Upper lobe of left lung (tissue), 6 donors: ENCODE results near the gene MTMR2. TPM values are rescaled to one million over a fixed set of nuclear protein-coding genes. Genes with fewer than 3 reads are reported as not detected.
"Not testable (repeated sequence)": the region's sequence is repeated elsewhere in the genome, so short reads cannot be mapped to it uniquely, and the experiment has no call there.

Experiments
- ATAC-seq, 2 donors: fragments of 200-7000 bp; cut with Tn5 transposase; one replicate each; pipeline ENCODE4 v1.9.1; 2022; ENCODE audit warnings: mild to moderate bottlenecking in 2 of 2, moderate library complexity in 2 of 2; ENCODE audit not compliant: low FRiP score in 2 of 2
- DNase-seq, 2 donors: peaks; one replicate each; pipeline ENCODE4 v3.0.0-alpha.2; 2019 to 2020
- H3K27ac ChIP-seq, 4 donors: fragments of 200-600 bp; sonication (generic); one replicate each; pipeline ENCODE4 v1.5.1; 2016 to 2019
- H3K27me3 ChIP-seq, 4 donors: fragments of 200-600 bp; sonication (generic); one replicate each; pipeline ENCODE4 v1.5.1; 2017 to 2019
- H3K36me3 ChIP-seq, 4 donors: fragments of 200-600 bp; sonication (generic); one replicate each; pipeline ENCODE4 v1.5.1; 2016 to 2019
- H3K4me1 ChIP-seq, 4 donors: fragments of 200-600 bp; sonication (generic); one replicate each; pipeline ENCODE4 v1.5.1; 2018 to 2019
- H3K4me3 ChIP-seq, 4 donors: fragments of 200-600 bp; sonication (generic); one replicate each; pipeline ENCODE4 v1.5.1; 2017 to 2019; ENCODE audit warnings: mild to moderate bottlenecking in 2 of 4, moderate library complexity in 1 of 4
- H3K9me3 ChIP-seq, 4 donors: fragments of 200-600 bp; sonication (generic); one replicate each; pipeline ENCODE4 v1.5.1; 2018 to 2019
- EP300 ChIP-seq, 4 donors: sonication (generic); formaldehyde crosslinking; IDR thresholded peaks; one replicate each; pipeline ENCODE4 v1.5.1; 2017; ENCODE audit warnings: antibody characterized with exemption in 4 of 4, control low read depth in 2 of 4
- POLR2A ChIP-seq, 4 donors: fragments of 450-650 bp; IDR thresholded peaks; one replicate each; pipeline ENCODE4 v1.5.1; 2016 to 2017; ENCODE audit warnings: antibody characterized with exemption in 4 of 4, mild to moderate bottlenecking in 2 of 4
- POLR2AphosphoS5 ChIP-seq, 2 donors: sonication (generic); formaldehyde crosslinking; IDR thresholded peaks; one replicate each; pipeline ENCODE4 v1.5.1; 2017; ENCODE audit warnings: antibody characterized with exemption in 2 of 2
- WGBS, 2 donors: methylation state at CpG; one replicate each; pipeline ENCODE4 v1.1.5; 2017 to 2018; 5-methylcytosine and 5-hydroxymethylcytosine counted together
- total RNA-seq, 6 donors: library from RNA; depleted of rRNA in 4 of 6; stranded (reverse); fragments of >200 nt in 4 of 6; gene quantifications; one replicate each; pipeline versions ENCODE4 v1.1.0 to v1.2.1, GENCODE V29; 2016 to 2021
- TF ChIP-seq, protein P1 (sequence below), 6 experiments: fragments of 450-650 bp in 4 of 6; fragments of 200-600 bp in 2 of 6; sonication (generic) in 2 of 6; IDR thresholded peaks; one replicate each; pipeline ENCODE4 v1.5.1; 2016 to 2019; ENCODE audit warnings: antibody characterized with exemption in 6 of 6
- donor health status: DM: no; HTN: no; CAD: no; lungs with moderate emphysema.
- donor health status: DM: no; HTN: yes; CAD: no; lungs with severe emphysema.

Gene MTMR2
- total RNA-seq, 6 donors from 2014 or later, result 6.3 to 32.5 (median 25.0) TPM

- ATAC-seq (no peak), DNase-seq (no peak)
- H3K4me1 ChIP-seq, result no peaks in the 10 kb centered on the region
- peaks cover 0 to 34% (median 6%) of the 10 kb centered on the region in 4 donors for H3K36me3 ChIP-seq
- H3K9me3 ChIP-seq, result no peaks in the 10 kb centered on the region
- no peak for TF ChIP-seq EP300 (IDR thresholded peaks at IDR 0.05)
- TF ChIP-seq, protein P1, sequence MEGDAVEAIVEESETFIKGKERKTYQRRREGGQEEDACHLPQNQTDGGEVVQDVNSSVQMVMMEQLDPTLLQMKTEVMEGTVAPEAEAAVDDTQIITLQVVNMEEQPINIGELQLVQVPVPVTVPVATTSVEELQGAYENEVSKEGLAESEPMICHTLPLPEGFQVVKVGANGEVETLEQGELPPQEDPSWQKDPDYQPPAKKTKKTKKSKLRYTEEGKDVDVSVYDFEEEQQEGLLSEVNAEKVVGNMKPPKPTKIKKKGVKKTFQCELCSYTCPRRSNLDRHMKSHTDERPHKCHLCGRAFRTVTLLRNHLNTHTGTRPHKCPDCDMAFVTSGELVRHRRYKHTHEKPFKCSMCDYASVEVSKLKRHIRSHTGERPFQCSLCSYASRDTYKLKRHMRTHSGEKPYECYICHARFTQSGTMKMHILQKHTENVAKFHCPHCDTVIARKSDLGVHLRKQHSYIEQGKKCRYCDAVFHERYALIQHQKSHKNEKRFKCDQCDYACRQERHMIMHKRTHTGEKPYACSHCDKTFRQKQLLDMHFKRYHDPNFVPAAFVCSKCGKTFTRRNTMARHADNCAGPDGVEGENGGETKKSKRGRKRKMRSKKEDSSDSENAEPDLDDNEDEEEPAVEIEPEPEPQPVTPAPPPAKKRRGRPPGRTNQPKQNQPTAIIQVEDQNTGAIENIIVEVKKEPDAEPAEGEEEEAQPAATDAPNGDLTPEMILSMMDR (IDR thresholded peaks at IDR 0.05), result no peak
- no peak for TF ChIP-seq POLR2A (IDR thresholded peaks at IDR 0.05)
- TF ChIP-seq POLR2AphosphoS5 (IDR thresholded peaks at IDR 0.05), result no peak
- no peak overlapping the region for H3K4me3 ChIP-seq
- 90 to 100% methylated on average over 2 of the region's 2 CpGs for WGBS, 2 donors
- no peak overlapping the region for H3K27ac ChIP-seq
- H3K27me3 ChIP-seq, result no peaks in the 10 kb centered on the region
Observed at GRCh38 chr11:95816037-95816436, 107.9 kb downstream of the MTMR2 start.

GRCh38 chr11:95811052-95811451 lies 112.9 kb downstream of the MTMR2 start:
- ATAC-seq, H3K9me3 ChIP-seq, H3K4me3 ChIP-seq, DNase-seq, H3K27ac ChIP-seq, H3K4me1 ChIP-seq, H3K27me3 ChIP-seq: not testable (repeated sequence)
- WGBS, 2 donors, result 97% methylated on average over 4 of the region's 4 CpGs
- peaks cover 0 to 14% (median 5%) of the 10 kb centered on the region in 4 donors for H3K36me3 ChIP-seq

DNA sequence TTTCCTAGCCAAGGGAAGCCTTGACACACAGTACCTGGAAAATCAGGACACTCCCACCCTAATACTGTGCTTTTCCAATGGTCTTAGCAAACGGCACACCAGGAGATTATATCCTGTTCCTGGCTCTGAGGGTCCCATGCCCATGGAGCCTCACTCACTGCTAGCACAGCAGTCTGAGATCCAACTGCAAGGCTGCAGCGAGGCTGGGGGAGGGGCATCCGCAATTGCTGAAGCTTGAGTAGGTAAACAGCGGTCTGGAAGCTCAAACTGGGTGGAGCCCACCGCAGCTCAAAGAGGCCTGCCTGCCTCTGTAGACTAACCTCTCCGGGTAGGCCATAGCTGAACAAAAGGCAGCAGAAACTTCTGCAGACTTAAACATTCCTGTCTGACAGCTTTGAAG lies 117.4 kb downstream of the MTMR2 start:
- not testable (repeated sequence) for H3K27ac ChIP-seq, ATAC-seq, H3K9me3 ChIP-seq, H3K4me1 ChIP-seq, DNase-seq, H3K4me3 ChIP-seq, H3K27me3 ChIP-seq
- WGBS, 2 donors, result 83 to 86% methylated on average over 1 to 6 of the region's 6 CpGs
- H3K36me3 ChIP-seq, result peaks cover 0 to 14% (median 5%) of the 10 kb centered on the region in 4 donors

DNA sequence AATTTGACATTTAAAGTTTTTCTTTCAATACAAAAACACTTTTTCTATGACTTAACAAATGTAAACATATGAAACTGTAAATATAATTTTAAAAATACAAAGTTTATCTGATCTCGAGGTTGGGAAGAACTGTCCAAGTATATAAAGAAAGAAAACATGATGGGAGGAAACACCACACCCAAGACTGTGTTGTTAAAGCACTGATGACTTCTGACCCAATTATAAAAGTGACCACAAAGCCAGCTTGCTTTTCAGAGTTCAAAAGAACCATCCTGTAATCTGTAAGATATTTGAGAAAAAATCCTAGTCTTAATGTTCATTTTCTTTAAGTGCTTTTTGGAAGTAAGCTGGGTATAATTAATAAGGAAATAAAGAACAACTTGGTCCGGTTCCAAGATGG lies 118.0 kb downstream of the MTMR2 start:
- ATAC-seq, result no peak
- 71 to 72% methylated on average over 2 of the region's 2 CpGs for WGBS, 2 donors
- TF ChIP-seq EP300 (IDR thresholded peaks at IDR 0.05) (no peak), POLR2A (IDR thresholded peaks at IDR 0.05) (no peak), POLR2AphosphoS5 (IDR thresholded peaks at IDR 0.05) (no peak)
- TF ChIP-seq, protein P1 (IDR thresholded peaks at IDR 0.05), result no peak
- DNase-seq, result no peak
- Histone ChIP-seq H3K27me3 (no peaks in the 10 kb centered on the region), H3K27ac (no peak overlapping the region), H3K36me3 (peaks cover 0 to 19% (median 5%) of the 10 kb centered on the region in 4 donors), H3K4me1 (no peaks in the 10 kb centered on the region), H3K4me3 (no peak overlapping the region), H3K9me3 (no peaks in the 10 kb centered on the region)

DNA sequence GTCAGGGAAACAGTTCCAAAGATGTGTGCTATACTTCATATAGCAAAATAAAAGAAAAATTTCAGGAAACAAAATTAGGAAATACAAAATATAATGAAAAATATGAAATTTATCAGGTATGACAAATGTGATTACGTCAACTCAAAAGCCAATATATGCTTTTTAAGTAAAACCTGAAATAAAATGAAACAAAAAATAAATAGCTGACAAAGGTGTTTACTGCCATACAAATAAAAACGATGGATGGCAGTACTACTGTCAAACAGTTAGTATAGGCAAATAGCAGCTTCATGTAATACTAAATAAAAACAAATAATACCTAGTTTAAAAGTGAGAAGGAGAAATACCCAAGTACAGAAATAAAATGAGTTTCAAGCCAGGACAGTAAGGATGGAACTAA lies 119.9 kb downstream of the MTMR2 start:
- TF ChIP-seq, protein P1 (IDR thresholded peaks at IDR 0.05), result no peak
- TF ChIP-seq POLR2AphosphoS5 (IDR thresholded peaks at IDR 0.05), result no peak
- no peak for TF ChIP-seq POLR2A (IDR thresholded peaks at IDR 0.05)
- TF ChIP-seq EP300 (IDR thresholded peaks at IDR 0.05), result no peak
- DNase-seq (no peak), ATAC-seq (no peak)
- H3K9me3 ChIP-seq, result no peaks in the 10 kb centered on the region
- peaks cover 0 to 35% (median 12%) of the 10 kb centered on the region in 4 donors for H3K36me3 ChIP-seq
- H3K27ac ChIP-seq, result no peak overlapping the region
- H3K27me3 ChIP-seq, result no peaks in the 10 kb centered on the region
- no peak overlapping the region for H3K4me3 ChIP-seq
- 97 to 99% methylated on average over 2 of the region's 2 CpGs for WGBS, 2 donors
- no peaks in the 10 kb centered on the region for H3K4me1 ChIP-seq

DNA sequence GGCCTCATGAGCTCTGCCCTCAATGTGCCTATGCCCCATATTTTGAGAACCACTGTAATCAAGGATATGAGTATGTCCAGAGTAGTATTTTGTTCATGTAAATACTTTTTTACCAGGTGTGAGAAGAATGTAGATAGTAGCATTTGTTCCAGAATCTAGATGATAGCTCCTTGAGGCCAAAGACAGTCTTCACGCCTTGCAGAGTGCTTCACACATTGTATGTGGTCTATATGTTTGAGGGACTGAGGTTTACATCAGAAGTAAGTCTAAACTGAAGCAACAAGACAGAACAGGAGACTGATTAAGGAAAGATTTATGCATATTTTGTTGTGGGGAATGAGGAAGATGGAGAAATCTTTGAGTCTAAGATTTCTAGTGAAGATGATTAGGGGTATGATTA lies 121.1 kb downstream of the MTMR2 start:
- H3K4me1 ChIP-seq, result no peaks in the 10 kb centered on the region
- DNase-seq, result no peak
- no peaks in the 10 kb centered on the region for H3K9me3 ChIP-seq
- H3K4me3 ChIP-seq, result no peak overlapping the region
- TF ChIP-seq, protein P1 (IDR thresholded peaks at IDR 0.05), result no peak
- no peak for TF ChIP-seq EP300 (IDR thresholded peaks at IDR 0.05)
- TF ChIP-seq POLR2A (IDR thresholded peaks at IDR 0.05), result no peak
- TF ChIP-seq POLR2AphosphoS5 (IDR thresholded peaks at IDR 0.05), result no peak
- no peaks in the 10 kb centered on the region for H3K27me3 ChIP-seq
- H3K27ac ChIP-seq, result no peak overlapping the region
- ATAC-seq, result no peak
- 100% methylated on average over 1 of the region's 1 CpG for WGBS, 2 donors
- peaks cover 0 to 35% (median 12%) of the 10 kb centered on the region in 4 donors for H3K36me3 ChIP-seq
